Stomach (tissue), 4 donors: ENCODE data around the gene POLG2.

Experiments used
- CTCF ChIP-seq, 7 experiments: fragments of 450-650 bp in 4 of 7; fragments of 200-600 bp in 3 of 7; sonication (generic) in 3 of 7; IDR thresholded peaks; one replicate each; pipeline ENCODE4 v1.5.1; 2016 to 2019; ENCODE audit warnings: antibody characterized with exemption in 7 of 7, control low read depth in 2 of 7, mild to moderate bottlenecking in 1 of 7
- EP300 ChIP-seq: sonication (generic); formaldehyde crosslinking; IDR thresholded peaks from one replicate; pipeline ENCODE4 v1.6.1; 2017; ENCODE audit warnings: antibody characterized with exemption
- POLR2A ChIP-seq, 4 donors: fragments of 450-650 bp; IDR thresholded peaks; one replicate each; pipeline ENCODE4 v1.6.1; 2016; ENCODE audit warnings: antibody characterized with exemption in 4 of 4, control low read depth in 2 of 4, mild to moderate bottlenecking in 1 of 4, moderate library complexity in 1 of 4
- POLR2AphosphoS5 ChIP-seq, 3 donors: sonication (generic); formaldehyde crosslinking; IDR thresholded peaks; one replicate each; pipeline ENCODE4 v1.6.1; 2016; ENCODE audit warnings: antibody characterized with exemption in 3 of 3

- TF ChIP-seq CTCF (IDR thresholded peaks at IDR 0.05) (no peak), EP300 (no peak), POLR2A (IDR thresholded peaks at IDR 0.05) (no peak), POLR2AphosphoS5 (IDR thresholded peaks at IDR 0.05) (no peak)
These were observed 47.3 kb downstream of the POLG2 start for GRCh38 chr17:64449545-64449944.
